ENCODE measurements around the gene DYRK1A. TPM values are rescaled to one million over a fixed set of nuclear protein-coding genes. Genes with fewer than 3 reads are reported as not detected.

Gene DYRK1A
- total RNA-seq, 2 experiments from 2014 or later, result 58.4 to 65.1 TPM

DNA sequence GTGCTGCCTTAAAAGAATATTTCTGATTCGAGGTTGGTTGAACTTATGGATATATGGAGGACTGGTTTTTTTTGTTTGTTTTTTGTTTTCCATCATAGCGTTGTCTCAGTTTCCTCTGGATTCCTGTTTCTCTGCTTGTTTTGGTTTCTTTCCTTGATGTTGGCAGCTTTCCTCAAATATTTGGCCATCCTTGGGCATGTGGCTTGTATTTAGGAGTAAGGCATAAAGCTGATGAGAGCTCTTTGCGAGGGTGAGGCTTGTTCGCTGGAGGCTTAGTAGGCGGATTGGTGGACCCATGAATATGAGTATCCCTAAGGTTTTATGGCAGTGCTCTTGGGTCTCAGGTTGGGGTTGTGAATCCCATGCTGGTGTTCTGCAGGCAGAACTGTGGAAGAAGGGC, 22.9 kb downstream of the DYRK1A start:
- Histone ChIP-seq H3K27ac (ENCODE audit: low read depth, low read length, poor library complexity, severe bottlenecking) (no peak overlapping the region), H4K20me1 (ENCODE audit: insufficient read depth, low read length) (peaks cover 68% of the 10 kb centered on the region), H3K9me3 (ENCODE audit: low read length) (no peaks in the 10 kb centered on the region), H3K36me3 (ENCODE audit: insufficient read depth, low read length) (peaks cover 40% of the 10 kb centered on the region), H3K4me2 (ENCODE audit: low read length) (no peak overlapping the region), H3K4me1 (ENCODE audit: insufficient read depth, low read length, poor library complexity, severe bottlenecking) (peaks cover 2% of the 10 kb centered on the region), H3K4me3 (ENCODE audit: low read depth, low read length, poor library complexity, severe bottlenecking) (no peak overlapping the region), H2AFZ (ENCODE audit: low read length) (no peak overlapping the region), H3K79me2 (ENCODE audit: insufficient read depth, low read depth, low read length) (peaks cover 100% of the 10 kb centered on the region), H3K9me2 (ENCODE audit: insufficient read depth, low read length) (no peaks in the 10 kb centered on the region)
- DNase-seq (ENCODE audit: low spot score), result no peak
- no peak for TF ChIP-seq EZH2phosphoT487 (IDR thresholded peaks at IDR 0.05; ENCODE audit: borderline replicate concordance, low read depth, low read length)
- TF ChIP-seq CTCF (conservative IDR thresholded peaks at IDR 0.05; ENCODE audit: low read length), result no peak
- CTCF ChIA-PET (ENCODE audit: unreplicated experiment), result no interaction called here
- POLR2A ChIA-PET, result interaction anchor here (0.7 to 1.3 kb wide), 2 partner anchors 8 to 16 kb away, joined by 5 read pairs; no protein-coding TSS in a partner anchor
- BruUV-seq (replicated peaks), result no TSS peak
- intact Hi-C loops (cut with micrococcal nuclease; ENCODE audit: unreplicated experiment), result no loop called here

- intact Hi-C loops (cut with micrococcal nuclease; ENCODE audit: unreplicated experiment), result no loop called here
- Histone ChIP-seq H4K20me1 (ENCODE audit: insufficient read depth, low read length) (peaks cover 65% of the 10 kb centered on the region), H3K27ac (ENCODE audit: low read depth, low read length, poor library complexity, severe bottlenecking) (no peak overlapping the region), H2AFZ (ENCODE audit: low read length) (no peak overlapping the region), H3K9me3 (ENCODE audit: low read length) (no peaks in the 10 kb centered on the region), H3K4me3 (ENCODE audit: low read depth, low read length, poor library complexity, severe bottlenecking) (no peak overlapping the region), H3K4me1 (ENCODE audit: insufficient read depth, low read length, poor library complexity, severe bottlenecking) (peaks cover 2% of the 10 kb centered on the region), H3K36me3 (ENCODE audit: insufficient read depth, low read length) (peaks cover 46% of the 10 kb centered on the region), H3K9me2 (ENCODE audit: insufficient read depth, low read length) (no peaks in the 10 kb centered on the region), H3K4me2 (ENCODE audit: low read length) (no peak overlapping the region), H3K79me2 (ENCODE audit: insufficient read depth, low read depth, low read length) (peaks cover 100% of the 10 kb centered on the region)
- BruUV-seq (replicated peaks), result no TSS peak
- CTCF ChIA-PET (ENCODE audit: unreplicated experiment), result no interaction called here
- DNase-seq (ENCODE audit: low spot score), result no peak
- POLR2A ChIA-PET, result interaction anchor here (0.7 to 1.6 kb wide), 6 partner anchors 10 to 442 kb away, joined by 3 to 5 read pairs (median 4); no protein-coding TSS in a partner anchor
- TF ChIP-seq EZH2phosphoT487 (IDR thresholded peaks at IDR 0.05; ENCODE audit: borderline replicate concordance, low read depth, low read length), result no peak
- TF ChIP-seq CTCF (conservative IDR thresholded peaks at IDR 0.05; ENCODE audit: low read length), result no peak
Observed at GRCh38 chr21:37391666-37392065, 25.1 kb downstream of the DYRK1A start.

GRCh38 chr21:37392441-37392840, 25.9 kb downstream of the DYRK1A start:
- intact Hi-C loops (cut with micrococcal nuclease; ENCODE audit: unreplicated experiment), result no loop called here
- POLR2A ChIA-PET, result interaction anchor here (0.7 to 1.4 kb wide), 3 partner anchors 10 to 443 kb away, joined by 3 to 5 read pairs (median 4); no protein-coding TSS in a partner anchor
- Histone ChIP-seq H3K27ac (ENCODE audit: low read depth, low read length, poor library complexity, severe bottlenecking) (no peak overlapping the region), H3K9me2 (ENCODE audit: insufficient read depth, low read length) (no peaks in the 10 kb centered on the region), H4K20me1 (ENCODE audit: insufficient read depth, low read length) (peaks cover 65% of the 10 kb centered on the region), H2AFZ (ENCODE audit: low read length) (no peak overlapping the region), H3K36me3 (ENCODE audit: insufficient read depth, low read length) (peaks cover 50% of the 10 kb centered on the region), H3K4me1 (ENCODE audit: insufficient read depth, low read length, poor library complexity, severe bottlenecking) (no peaks in the 10 kb centered on the region), H3K4me2 (ENCODE audit: low read length) (no peak overlapping the region), H3K4me3 (ENCODE audit: low read depth, low read length, poor library complexity, severe bottlenecking) (no peak overlapping the region), H3K79me2 (ENCODE audit: insufficient read depth, low read depth, low read length) (peaks cover 100% of the 10 kb centered on the region), H3K9me3 (ENCODE audit: low read length) (no peaks in the 10 kb centered on the region)
- CTCF ChIA-PET (ENCODE audit: unreplicated experiment), result no interaction called here
- DNase-seq (ENCODE audit: low spot score), result no peak
- no TSS peak for BruUV-seq (replicated peaks)
- TF ChIP-seq EZH2phosphoT487 (IDR thresholded peaks at IDR 0.05; ENCODE audit: borderline replicate concordance, low read depth, low read length) (no peak), CTCF (conservative IDR thresholded peaks at IDR 0.05; ENCODE audit: low read length) (no peak)
